Uterus (tissue), 4 donors: ENCODE measurements around the gene MRGPRX1. TPM values are rescaled to one million over a fixed set of nuclear protein-coding genes. Genes with fewer than 3 reads are reported as not detected.

Source experiments
- DNase-seq, 2 donors: peaks; one replicate each; pipeline ENCODE4 v3.0.0-alpha.2; 2019 to 2020
- H3K27ac ChIP-seq, 2 donors: fragments of 200-600 bp; sonication (generic); 1 replicate in 1 of 2; 2 replicates in 1 of 2; pipeline ENCODE4 v1.5.1; 2016 to 2018
- H3K27me3 ChIP-seq, 2 donors: fragments of 200-600 bp; sonication (generic); one replicate each; pipeline ENCODE4 v1.5.1; 2018 to 2019; ENCODE audit warnings: control low read depth in 1 of 2
- H3K36me3 ChIP-seq, 2 donors: fragments of 200-600 bp; sonication (generic); one replicate each; pipeline ENCODE4 v1.5.1; 2019; ENCODE audit warnings: control low read depth in 1 of 2
- H3K4me1 ChIP-seq, 2 donors: fragments of 200-600 bp; sonication (generic); one replicate each; pipeline ENCODE4 v1.5.1; 2018 to 2019; ENCODE audit warnings: control low read depth in 1 of 2
- H3K4me3 ChIP-seq, 2 donors: fragments of 200-600 bp; sonication (generic); 1 replicate in 1 of 2; 2 replicates in 1 of 2; pipeline ENCODE4 v1.5.1; 2018 to 2019; ENCODE audit warnings: mild to moderate bottlenecking in 1 of 2
- H3K9me3 ChIP-seq, 2 donors: fragments of 200-600 bp; sonication (generic); one replicate each; pipeline ENCODE4 v1.5.1; 2019; ENCODE audit warnings: control low read depth in 1 of 2
- CTCF ChIP-seq, 4 experiments: fragments of 200-600 bp in 2 of 4; fragments of 450-650 bp in 2 of 4; sonication (generic) in 2 of 4; IDR thresholded peaks; one replicate each; pipeline ENCODE4 v1.5.1; 2016 to 2019; ENCODE audit warnings: antibody characterized with exemption in 4 of 4, mild to moderate bottlenecking in 2 of 4, moderate library complexity in 1 of 4
- POLR2A ChIP-seq, 2 donors: fragments of 450-650 bp; IDR thresholded peaks; one replicate each; pipeline ENCODE4 v1.6.1; 2016; ENCODE audit warnings: antibody characterized with exemption in 2 of 2, mild to moderate bottlenecking in 1 of 2, moderate library complexity in 1 of 2
- intact Hi-C: fragments of 100-400 bp; cut with DNase I; formaldehyde crosslinking; loops from one replicate; pipeline ENCODE4 v1.15.1; 2023; ENCODE audit warnings: low total_unique reads
- total RNA-seq, 4 donors: library from RNA; depleted of rRNA in 3 of 4; stranded (reverse); fragments of >200 nt in 3 of 4; gene quantifications; one replicate each; pipeline versions ENCODE4 v1.1.0 to v1.2.4, GENCODE V29; 2014 to 2023
- donor health status: DM: yes; HTN: yes; CAD: no.

The MRGPRX1 gene
- total RNA-seq, 4 donors from 2014 or later: not detected

- H3K27me3 ChIP-seq: no peaks in the 10 kb centered on the region
- no peak overlapping the region for H3K4me3 ChIP-seq
- no peaks in the 10 kb centered on the region for H3K36me3 ChIP-seq
- TF ChIP-seq POLR2A (IDR thresholded peaks at IDR 0.05) (no peak), CTCF (IDR thresholded peaks at IDR 0.05) (no peak)
- no peaks in the 10 kb centered on the region for H3K4me1 ChIP-seq
- peaks cover 0 to 2% of the 10 kb centered on the region in 2 donors for H3K9me3 ChIP-seq
- intact Hi-C loops: no loop called here
- no peak overlapping the region for H3K27ac ChIP-seq
- no peak for DNase-seq
These were observed 48.6 kb downstream of the MRGPRX1 start for GRCh38 chr11:18890615-18891014.

Other genes with a start within 250 kb of the MRGPRX1 start
- gene TMEM86A, start 240.6 kb downstream of the MRGPRX1 start, total RNA-seq: 1 to 10 TPM; 1.3 to 3.9 (median 3.3) TPM
- 1 to 10 TPM in 1 of 4 donors, not detected in 3; 1.0 TPM for gene IGSF22, start 213.2 kb downstream of the MRGPRX1 start, total RNA-seq
- 1 to 10 TPM in 2 of 4 donors, under 1 TPM in 2; under 0.01 to 3.2 (median 0.79) TPM for gene PTPN5, start 147.6 kb downstream of the MRGPRX1 start, total RNA-seq
- under 1 TPM in 1 of 4 donors, not detected in 3; 0.27 TPM for gene MRGPRX2, start 121.3 kb upstream of the MRGPRX1 start, total RNA-seq
- 10 to 100 TPM in 3 of 4 donors, 1 to 10 TPM in 1; 7.4 to 31.5 (median 12.7) TPM for gene ZDHHC13, start 177.8 kb upstream of the MRGPRX1 start, total RNA-seq